ENCODE measurements around the gene CTDSP1.

CTDSP1 gene

GRCh38 chr2:218448934-218449333 lies 49.3 kb downstream of the CTDSP1 start:
- in situ Hi-C loops (cut with MboI; ENCODE audit: low pct_unique_long_range_greater_than_20kb, low sequenced_read_pairs, unreplicated experiment) = no loop called here
- no peak for TF ChIP-seq CTCF (IDR thresholded peaks at IDR 0.05; ENCODE audit: extremely low read depth, insufficient read depth, missing control alignments)
- no peak for DNase-seq (ENCODE audit: low spot score)

- DNase-seq (ENCODE audit: low spot score) = no peak
- in situ Hi-C loops (cut with MboI; ENCODE audit: low pct_unique_long_range_greater_than_20kb, low sequenced_read_pairs, unreplicated experiment) = no loop called here
- TF ChIP-seq CTCF (IDR thresholded peaks at IDR 0.05; ENCODE audit: extremely low read depth, insufficient read depth, missing control alignments) = no peak
Measured at GRCh38 chr2:218452079-218452478, 52.4 kb downstream of the CTDSP1 start.
